ENCODE results near the gene TSEN15. TPM values are rescaled to one million over a fixed set of nuclear protein-coding genes. Genes with fewer than 3 reads are reported as not detected.

Gene TSEN15
- polyA plus RNA-seq, 1 donor (not counting 4 experiments of a cell fraction or from before 2014, with no cell fraction given): 46.7 TPM

DNA sequence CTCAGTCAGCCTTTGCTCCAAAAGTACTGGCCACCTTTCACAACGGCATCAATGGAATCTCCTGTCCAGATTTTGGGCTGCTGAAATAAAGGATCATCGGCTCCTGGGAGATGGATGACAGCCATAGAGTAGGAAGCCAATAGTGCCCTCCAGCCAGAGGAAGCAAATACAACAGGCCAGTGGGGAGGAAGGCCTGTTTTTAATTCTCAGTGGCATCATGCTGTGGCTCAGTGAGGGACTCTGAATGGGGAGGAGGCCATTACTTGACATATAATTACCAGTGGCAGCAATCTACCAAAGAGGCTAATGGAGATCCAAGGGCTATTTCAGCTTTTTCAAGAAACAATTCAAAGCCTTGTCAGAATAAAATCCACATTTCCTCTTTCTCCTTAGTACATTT is 40.7 kb upstream of the TSEN15 start:
- no peak overlapping the region for H3K4me3 ChIP-seq (ENCODE audit: control insufficient read depth in 2 of 3, extremely low read depth in 1 of 3, insufficient read depth in 2 of 3, low read depth in 1 of 3, low read length in 3 of 3)
- H3K27me3 ChIP-seq (ENCODE audit: control insufficient read depth, extremely low read depth, insufficient read depth, low read length): peaks cover 11% of the 10 kb centered on the region
- H3K79me2 ChIP-seq (ENCODE audit: control insufficient read depth, insufficient read depth, low read length): no peaks in the 10 kb centered on the region
- no peak overlapping the region for H3K27ac ChIP-seq (ENCODE audit: control insufficient read depth, insufficient read depth, low read length)
- TF ChIP-seq EZH2 (IDR thresholded peaks at IDR 0.05; ENCODE audit: low read length): no peak
- TF ChIP-seq, protein P1, sequence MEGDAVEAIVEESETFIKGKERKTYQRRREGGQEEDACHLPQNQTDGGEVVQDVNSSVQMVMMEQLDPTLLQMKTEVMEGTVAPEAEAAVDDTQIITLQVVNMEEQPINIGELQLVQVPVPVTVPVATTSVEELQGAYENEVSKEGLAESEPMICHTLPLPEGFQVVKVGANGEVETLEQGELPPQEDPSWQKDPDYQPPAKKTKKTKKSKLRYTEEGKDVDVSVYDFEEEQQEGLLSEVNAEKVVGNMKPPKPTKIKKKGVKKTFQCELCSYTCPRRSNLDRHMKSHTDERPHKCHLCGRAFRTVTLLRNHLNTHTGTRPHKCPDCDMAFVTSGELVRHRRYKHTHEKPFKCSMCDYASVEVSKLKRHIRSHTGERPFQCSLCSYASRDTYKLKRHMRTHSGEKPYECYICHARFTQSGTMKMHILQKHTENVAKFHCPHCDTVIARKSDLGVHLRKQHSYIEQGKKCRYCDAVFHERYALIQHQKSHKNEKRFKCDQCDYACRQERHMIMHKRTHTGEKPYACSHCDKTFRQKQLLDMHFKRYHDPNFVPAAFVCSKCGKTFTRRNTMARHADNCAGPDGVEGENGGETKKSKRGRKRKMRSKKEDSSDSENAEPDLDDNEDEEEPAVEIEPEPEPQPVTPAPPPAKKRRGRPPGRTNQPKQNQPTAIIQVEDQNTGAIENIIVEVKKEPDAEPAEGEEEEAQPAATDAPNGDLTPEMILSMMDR (optimal IDR thresholded peaks at IDR 0.05 in 1 of 3, IDR thresholded peaks at IDR 0.05 in 1 of 3, conservative IDR thresholded peaks at IDR 0.05 in 1 of 3; ENCODE audit: extremely low read depth in 1 of 3, insufficient read depth in 2 of 3, low read length in 3 of 3): no peak
- H3K9me1 ChIP-seq (ENCODE audit: control insufficient read depth, extremely low read depth, insufficient read depth, low read length): no peaks in the 10 kb centered on the region
- dilution Hi-C loops (cut with MboI; ENCODE audit: extremely low pct_ligation_motif_present, low sequenced_read_pairs): no loop called here
- H3K4me1 ChIP-seq (ENCODE audit: control insufficient read depth, extremely low read depth, insufficient read depth, low read length): no peaks in the 10 kb centered on the region
- no peak overlapping the region for H3K4me2 ChIP-seq (ENCODE audit: control insufficient read depth, extremely low read depth, insufficient read depth, low read depth, low read length)
- FAIRE-seq: no peak
- no peaks in the 10 kb centered on the region for H4K20me1 ChIP-seq (ENCODE audit: control insufficient read depth, extremely low read depth, insufficient read depth, low read length)
- H3K9me3 ChIP-seq (ENCODE audit: control insufficient read depth, low read depth, low read length): no peaks in the 10 kb centered on the region
- no peaks in the 10 kb centered on the region for H3K36me3 ChIP-seq (ENCODE audit: control insufficient read depth in 2 of 2, extremely low read depth in 1 of 2, insufficient read depth in 2 of 2, low read length in 2 of 2)
- no peak overlapping the region for H2AFZ ChIP-seq (ENCODE audit: control insufficient read depth, low read length)
- no peak overlapping the region for H3K9ac ChIP-seq (ENCODE audit: control insufficient read depth, extremely low read depth, insufficient read depth, low read length)
- no peak for DNase-seq (ENCODE audit: low read depth, low spot score)

DNA sequence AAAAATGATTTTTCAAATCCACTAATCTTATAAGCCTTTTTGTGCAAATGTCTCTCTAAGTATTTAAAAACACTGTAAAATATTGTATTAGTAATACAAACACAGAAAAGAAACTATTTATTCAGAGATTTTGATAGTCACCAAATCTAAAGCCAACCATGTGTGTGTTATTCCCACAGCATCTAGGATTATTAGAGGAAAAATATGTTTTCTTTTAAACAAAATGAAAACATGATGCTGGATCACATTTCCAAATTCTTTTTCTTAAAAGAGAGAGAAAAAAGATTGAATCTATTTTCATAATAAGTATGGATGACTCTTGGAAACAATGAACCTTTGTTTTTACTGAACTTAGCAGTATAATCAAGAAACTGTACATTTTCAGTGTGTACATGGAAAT is 39.3 kb upstream of the TSEN15 start:
- H3K36me3 ChIP-seq (ENCODE audit: control insufficient read depth in 2 of 2, extremely low read depth in 1 of 2, insufficient read depth in 2 of 2, low read length in 2 of 2): no peaks in the 10 kb centered on the region
- H3K9ac ChIP-seq (ENCODE audit: control insufficient read depth, extremely low read depth, insufficient read depth, low read length): no peak overlapping the region
- TF ChIP-seq EZH2 (IDR thresholded peaks at IDR 0.05; ENCODE audit: low read length): no peak
- TF ChIP-seq, protein P1 (optimal IDR thresholded peaks at IDR 0.05 in 1 of 3, IDR thresholded peaks at IDR 0.05 in 1 of 3, conservative IDR thresholded peaks at IDR 0.05 in 1 of 3; ENCODE audit: extremely low read depth in 1 of 3, insufficient read depth in 2 of 3, low read length in 3 of 3): no peak
- H3K9me3 ChIP-seq (ENCODE audit: control insufficient read depth, low read depth, low read length): no peaks in the 10 kb centered on the region
- no peak overlapping the region for H3K27ac ChIP-seq (ENCODE audit: control insufficient read depth, insufficient read depth, low read length)
- no peaks in the 10 kb centered on the region for H3K79me2 ChIP-seq (ENCODE audit: control insufficient read depth, insufficient read depth, low read length)
- H3K27me3 ChIP-seq (ENCODE audit: control insufficient read depth, extremely low read depth, insufficient read depth, low read length): peaks cover 11% of the 10 kb centered on the region
- H3K4me1 ChIP-seq (ENCODE audit: control insufficient read depth, extremely low read depth, insufficient read depth, low read length): no peaks in the 10 kb centered on the region
- H3K4me3 ChIP-seq (ENCODE audit: control insufficient read depth in 2 of 3, extremely low read depth in 1 of 3, insufficient read depth in 2 of 3, low read depth in 1 of 3, low read length in 3 of 3): no peak overlapping the region
- H4K20me1 ChIP-seq (ENCODE audit: control insufficient read depth, extremely low read depth, insufficient read depth, low read length): no peaks in the 10 kb centered on the region
- no peaks in the 10 kb centered on the region for H3K9me1 ChIP-seq (ENCODE audit: control insufficient read depth, extremely low read depth, insufficient read depth, low read length)
- dilution Hi-C loops (cut with MboI; ENCODE audit: extremely low pct_ligation_motif_present, low sequenced_read_pairs): no loop called here
- no peak overlapping the region for H3K4me2 ChIP-seq (ENCODE audit: control insufficient read depth, extremely low read depth, insufficient read depth, low read depth, low read length)
- DNase-seq (ENCODE audit: low read depth, low spot score) (no peak), FAIRE-seq (no peak)
- no peak overlapping the region for H2AFZ ChIP-seq (ENCODE audit: control insufficient read depth, low read length)

All from keratinocyte (primary cell).